AG10803 (cell line): Measurements from ENCODE around the gene UBTD1.
A peak's percentile ranks its signal among the peaks of the same experiment; 100 is the strongest.

Experiments used
- DNase-seq: peaks from one replicate; pipeline ENCODE4 v3.0.0; 2010; ENCODE audit warnings: low read depth
- H3K4me3 ChIP-seq: 2 replicates; pipeline ENCODE4 v1.5.1; 2011; ENCODE audit warnings: mild to moderate bottlenecking, low read length, control low read depth
- TF ChIP-seq, protein P1 (sequence below): conservative IDR thresholded peaks from 2 replicates; pipeline ENCODE4 v1.5.1; 2011; ENCODE audit warnings: mild to moderate bottlenecking, low read length, control low read depth, inconsistent platforms

Gene UBTD1

GRCh38 chr10:97543025-97543546, 44.4 kb downstream of the UBTD1 start:
- H3K4me3 ChIP-seq: no peak overlapping the region
- DNase-seq: peak; percentile 99
- TF ChIP-seq, protein P1, sequence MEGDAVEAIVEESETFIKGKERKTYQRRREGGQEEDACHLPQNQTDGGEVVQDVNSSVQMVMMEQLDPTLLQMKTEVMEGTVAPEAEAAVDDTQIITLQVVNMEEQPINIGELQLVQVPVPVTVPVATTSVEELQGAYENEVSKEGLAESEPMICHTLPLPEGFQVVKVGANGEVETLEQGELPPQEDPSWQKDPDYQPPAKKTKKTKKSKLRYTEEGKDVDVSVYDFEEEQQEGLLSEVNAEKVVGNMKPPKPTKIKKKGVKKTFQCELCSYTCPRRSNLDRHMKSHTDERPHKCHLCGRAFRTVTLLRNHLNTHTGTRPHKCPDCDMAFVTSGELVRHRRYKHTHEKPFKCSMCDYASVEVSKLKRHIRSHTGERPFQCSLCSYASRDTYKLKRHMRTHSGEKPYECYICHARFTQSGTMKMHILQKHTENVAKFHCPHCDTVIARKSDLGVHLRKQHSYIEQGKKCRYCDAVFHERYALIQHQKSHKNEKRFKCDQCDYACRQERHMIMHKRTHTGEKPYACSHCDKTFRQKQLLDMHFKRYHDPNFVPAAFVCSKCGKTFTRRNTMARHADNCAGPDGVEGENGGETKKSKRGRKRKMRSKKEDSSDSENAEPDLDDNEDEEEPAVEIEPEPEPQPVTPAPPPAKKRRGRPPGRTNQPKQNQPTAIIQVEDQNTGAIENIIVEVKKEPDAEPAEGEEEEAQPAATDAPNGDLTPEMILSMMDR: no peak

- TF ChIP-seq, protein P1: no peak
These were observed 47.9 kb downstream of the UBTD1 start for GRCh38 chr10:97546456-97547270.

DNA sequence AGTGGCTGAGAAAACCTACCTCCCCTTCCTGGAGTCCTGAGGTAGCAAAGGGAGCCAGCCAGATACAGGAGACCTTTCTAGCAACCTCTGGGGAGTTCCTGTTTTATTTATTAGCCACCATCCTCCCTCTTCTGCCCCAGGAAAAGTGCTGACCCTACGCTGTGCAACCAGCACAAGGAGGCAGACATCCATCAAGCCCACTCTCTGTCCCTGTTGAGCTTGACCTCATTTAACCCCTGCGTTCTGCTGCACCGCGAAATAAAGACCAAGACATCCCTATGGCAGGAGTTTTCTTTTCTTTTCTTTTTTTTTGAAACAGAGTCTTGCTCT, 48.5 kb downstream of the UBTD1 start:
- TF ChIP-seq, protein P1: no peak
- DNase-seq: no peak
- no peak overlapping the region for H3K4me3 ChIP-seq

More at GRCh38 chr10:97546456-97547270, 47.9 kb downstream of the UBTD1 start:
- no peak overlapping the region for H3K4me3 ChIP-seq
- no peak for DNase-seq

- no peak for DNase-seq
- TF ChIP-seq, protein P1: no peak
- no peak overlapping the region for H3K4me3 ChIP-seq
These were observed 49.2 kb downstream of the UBTD1 start for GRCh38 chr10:97547962-97548361.

DNA sequence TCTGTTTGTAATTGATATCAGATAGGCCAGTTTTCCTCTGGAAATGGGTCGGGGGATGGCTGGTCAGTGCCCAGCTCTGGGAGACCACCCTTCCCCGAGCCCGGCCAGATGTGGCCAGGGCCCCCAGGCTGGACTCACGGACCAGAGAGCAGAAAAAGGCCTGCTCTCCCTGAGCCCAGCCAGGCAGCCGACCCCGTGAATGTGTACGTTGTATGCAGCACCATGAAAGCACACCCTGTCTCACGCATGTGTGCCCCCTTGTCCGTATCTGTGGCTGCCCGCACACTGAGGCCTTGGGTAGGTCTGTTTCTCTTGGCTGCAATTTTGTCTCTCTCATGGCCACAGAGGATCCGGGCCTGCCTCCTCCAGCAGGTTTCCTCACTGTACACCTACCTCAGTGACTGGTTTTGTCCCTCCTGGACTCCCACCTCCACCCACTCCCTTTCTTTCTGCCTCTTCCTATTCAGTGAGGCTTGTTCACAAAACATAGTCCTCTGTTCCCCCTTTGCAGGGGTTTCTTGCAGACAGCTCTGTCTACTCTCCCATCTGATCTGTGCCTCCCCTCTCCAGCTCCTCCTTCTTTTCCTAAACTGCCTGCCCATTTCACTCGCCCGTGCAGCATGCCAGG, 50.2 kb downstream of the UBTD1 start:
- H3K4me3 ChIP-seq: no peak overlapping the region
- TF ChIP-seq, protein P1: no peak

DNA sequence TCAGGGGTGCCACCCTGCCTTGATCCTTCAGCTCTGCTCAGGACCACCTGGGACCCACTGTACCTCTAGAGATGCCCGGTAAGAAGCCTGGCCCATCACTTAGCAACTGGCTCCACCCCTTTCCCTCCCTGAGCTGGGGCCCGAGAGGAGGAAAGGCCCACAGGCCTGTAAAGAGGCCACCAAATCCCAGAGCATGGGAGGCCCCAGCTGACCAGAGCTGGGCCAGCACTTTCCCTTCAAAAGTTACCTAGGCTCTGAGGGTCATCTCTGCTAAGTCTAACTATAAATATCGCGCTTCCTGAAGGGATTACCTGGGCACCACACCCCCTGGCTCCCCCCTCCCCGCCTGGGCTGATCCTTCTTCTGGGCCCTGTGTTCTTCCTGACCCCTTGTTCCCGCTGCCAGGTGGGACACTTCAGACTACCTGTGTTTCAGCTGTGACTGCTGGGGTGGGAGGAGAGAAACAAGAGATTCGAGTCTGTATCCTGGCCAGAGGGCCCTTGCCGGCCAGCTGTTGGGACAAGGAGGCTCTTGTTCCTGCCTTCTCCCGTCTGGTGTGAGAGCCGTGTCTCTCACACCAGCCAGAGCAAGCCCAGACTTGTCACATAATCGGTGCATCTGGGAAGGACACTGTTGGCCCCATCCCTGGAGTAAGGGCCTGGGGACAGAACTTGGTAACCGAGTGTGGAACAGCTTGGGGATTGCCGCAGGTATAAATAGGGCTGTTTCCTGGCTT, 51.0 kb downstream of the UBTD1 start:
- DNase-seq: no peak
- H3K4me3 ChIP-seq: no peak overlapping the region
- TF ChIP-seq, protein P1: no peak

More for the DNA sequence above, 50.2 kb downstream of the UBTD1 start:
- no peak for DNase-seq
